ENCODE measurements around the gene CDSN.

Gene CDSN

GRCh38 chr6:31145386-31145785 is 25.1 kb upstream of the CDSN start:
- no peak for DNase-seq (ENCODE audit: low spot score)

- DNase-seq (ENCODE audit: low spot score), result no peak
Observed at GRCh38 chr6:31144970-31145340, 24.7 kb upstream of the CDSN start.

- no peak for DNase-seq (ENCODE audit: low spot score)
Observed at GRCh38 chr6:31144296-31144969, 24.2 kb upstream of the CDSN start.

- no peak for DNase-seq (ENCODE audit: low spot score)
Observed at GRCh38 chr6:31143148-31143547, 22.9 kb upstream of the CDSN start.

- no peak for DNase-seq (ENCODE audit: low spot score)
Observed at GRCh38 chr6:31142361-31142761, 22.1 kb upstream of the CDSN start.

- DNase-seq (ENCODE audit: low spot score), result no peak
Observed at GRCh38 chr6:31140643-31141042, 20.4 kb upstream of the CDSN start.

- DNase-seq (ENCODE audit: low spot score), result no peak
Observed at GRCh38 chr6:31139599-31139998, 19.4 kb upstream of the CDSN start.

- DNase-seq (ENCODE audit: low spot score), result no peak
Observed at GRCh38 chr6:31138982-31139381, 18.7 kb upstream of the CDSN start, which contains the start of gene PSORS1C2. Gene PSORS1C2 (minus strand): TSS chr6:31139066. CDS start chr6:31139026, 40 bp downstream.

- no peak for DNase-seq (ENCODE audit: low spot score)
Observed at GRCh38 chr6:31135710-31136109, 15.5 kb upstream of the CDSN start.

- DNase-seq (ENCODE audit: low spot score), result no peak
Observed at GRCh38 chr6:31132806-31133205, 12.6 kb upstream of the CDSN start.

GRCh38 chr6:31131595-31131994 is 11.3 kb upstream of the CDSN start:
- no peak for DNase-seq (ENCODE audit: low spot score)

- DNase-seq (ENCODE audit: low spot score), result no peak
Observed at GRCh38 chr6:31130751-31131150, 10.5 kb upstream of the CDSN start.

- no peak for DNase-seq (ENCODE audit: low spot score)
Observed at GRCh38 chr6:31129130-31129529, 8.9 kb upstream of the CDSN start.

GRCh38 chr6:31128093-31128676 is 7.9 kb upstream of the CDSN start:
- peak; percentile 74 for DNase-seq (ENCODE audit: low spot score)

GRCh38 chr6:31126396-31127175 is 6.3 kb upstream of the CDSN start:
- peak; percentile 36 for DNase-seq (ENCODE audit: low spot score)

- DNase-seq (ENCODE audit: low spot score), result no peak
Observed at GRCh38 chr6:31125586-31126363, 5.5 kb upstream of the CDSN start.

GRCh38 chr6:31125162-31125561 is 4.9 kb upstream of the CDSN start:
- no peak for DNase-seq (ENCODE audit: low spot score)

- no peak for DNase-seq (ENCODE audit: low spot score)
Observed at GRCh38 chr6:31122791-31123706, 2.8 kb upstream of the CDSN start.

- DNase-seq (ENCODE audit: low spot score), result no peak
Observed at GRCh38 chr6:31121131-31121790, 1.0 kb upstream of the CDSN start.

GRCh38 chr6:31118178-31118577 is 2.1 kb downstream of the CDSN start:
- DNase-seq (ENCODE audit: low spot score), result no peak

Measured in NAMALWA (cell line).